ENCODE results near the gene PRKD2. TPM values are rescaled to one million over a fixed set of nuclear protein-coding genes. Genes with fewer than 3 reads are reported as not detected.

PRKD2 gene
- total and polyA plus RNA-seq, 10 of the 15 experiments (the other 5 are each of a cell fraction or from before 2014, with no cell fraction given): 2.3 to 98.8 (median 32.9) TPM

- H4K20me1 ChIP-seq (ENCODE audit: control insufficient read depth, insufficient read depth): no peaks in the 10 kb centered on the region
- H3K36me3 ChIP-seq (ENCODE audit: control insufficient read depth in 2 of 2, insufficient read depth in 2 of 2, low read length in 1 of 2): no peaks in the 10 kb centered on the region
- H3K4me2 ChIP-seq (ENCODE audit: control insufficient read depth, insufficient read depth): no peak overlapping the region
- FAIRE-seq: no peak
- BruUV-seq (replicated peaks): no TSS peak
- POLR2A ChIA-PET: interaction anchor here (0.5 kb wide), 1 partner anchor 489 kb away, joined by 8 read pairs; no protein-coding TSS in a partner anchor
- no peak overlapping the region for H3K9ac ChIP-seq (ENCODE audit: control insufficient read depth, insufficient read depth, low read length)
- RAD21 ChIA-PET (ENCODE audit: unreplicated experiment): interaction anchor here (0.6 to 1.0 kb wide), 3 partner anchors 37 to 99 kb away, joined by 3 to 6 read pairs (median 3); partner anchors contain the start of gene CALM3
- H2AFZ ChIP-seq (ENCODE audit: control insufficient read depth, low read depth, low read length): no peak overlapping the region
- CTCF ChIA-PET: interaction anchor here (1.2 to 11.5 kb wide), 3 partner anchors 12 to 97 kb away, joined by 4 to 434 read pairs (median 6); no protein-coding TSS in a partner anchor
- no peak overlapping the region for H3K27ac ChIP-seq (ENCODE audit: control insufficient read depth, insufficient read depth)
- in situ Hi-C loops (cut with MboI) (no loop called here), intact Hi-C loops (cut with micrococcal nuclease; ENCODE audit: unreplicated experiment) (no loop called here)
- H3K79me2 ChIP-seq (ENCODE audit: control insufficient read depth, insufficient read depth, low read length): no peaks in the 10 kb centered on the region
- no peak for TF ChIP-seq JUND (IDR thresholded peaks at IDR 0.05; ENCODE audit: low read depth, low read length)
- TF ChIP-seq POLR2AphosphoS2 (IDR thresholded peaks at IDR 0.05; ENCODE audit: low read depth, low read length): no peak
- TF ChIP-seq ZNF24 (IDR thresholded peaks at IDR 0.05): no peak
- TF ChIP-seq CEBPZ (IDR thresholded peaks at IDR 0.05; ENCODE audit: low read depth, low read length): no peak
- no peak for TF ChIP-seq SKIL (IDR thresholded peaks at IDR 0.05; ENCODE audit: low read depth, poor library complexity, severe bottlenecking)
- no peak for TF ChIP-seq HDAC6 (IDR thresholded peaks at IDR 0.05; ENCODE audit: unreplicated experiment)
- TF ChIP-seq NR2C2 (IDR thresholded peaks at IDR 0.05; ENCODE audit: borderline replicate concordance, control insufficient read depth, insufficient read length, low read depth): no peak
- no peak for TF ChIP-seq IKZF1 (conservative IDR thresholded peaks at IDR 0.05)
- TF ChIP-seq EZH2 (IDR thresholded peaks at IDR 0.05; ENCODE audit: borderline replicate concordance, control insufficient read depth, low read depth, low read length): no peak
- TF ChIP-seq SREBF2 (IDR thresholded peaks at IDR 0.05; ENCODE audit: low read length): no peak
- TF ChIP-seq BACH1 (IDR thresholded peaks at IDR 0.05; ENCODE audit: borderline replicate concordance): no peak
- no peak for TF ChIP-seq RAD21 (IDR thresholded peaks at IDR 0.05; ENCODE audit: insufficient read depth, low read depth, low read length)
- no peak for TF ChIP-seq ZNF207 (IDR thresholded peaks at IDR 0.05; ENCODE audit: borderline replicate concordance)
- TF ChIP-seq KAT2A (conservative IDR thresholded peaks at IDR 0.05; ENCODE audit: control insufficient read depth, low read depth, low read length): no peak
- TF ChIP-seq RELA (IDR thresholded peaks at IDR 0.05; ENCODE audit: borderline replicate concordance, partially characterized antibody): no peak
- TF ChIP-seq MTA2 (IDR thresholded peaks at IDR 0.05; ENCODE audit: low read depth): no peak
- no peak for TF ChIP-seq GABPA (IDR thresholded peaks at IDR 0.05; ENCODE audit: low read depth)
- no peak for TF ChIP-seq TAF1 (IDR thresholded peaks at IDR 0.05; ENCODE audit: borderline replicate concordance, low read depth, low read length)
- H3K4me3 ChIP-seq: no peak overlapping the region
- H3K27me3 ChIP-seq (replicated peaks in 1 of 2; ENCODE audit: control insufficient read depth in 2 of 2, insufficient read depth in 2 of 2, low read length in 1 of 2): peaks cover 3% of the 10 kb centered on the region in 2 experiments; a peak in 3 of 4 replicates
- SMC1A ChIA-PET (ENCODE audit: uncharacterized antibody, unreplicated experiment): interaction anchor here (1.1 to 1.5 kb wide), 4 partner anchors 8 to 72 kb away, joined by 3 to 4 read pairs (median 4); no protein-coding TSS in a partner anchor
- H3K9me3 ChIP-seq (replicated peaks; ENCODE audit: control insufficient read depth, insufficient read depth, low read length): no peaks in the 10 kb centered on the region
- peaks cover 14% of the 10 kb centered on the region for H3K4me1 ChIP-seq (ENCODE audit: control insufficient read depth, insufficient read depth, low read length)
- no peak for ATAC-seq
- no peak for DNase-seq (ENCODE audit: low read depth, low spot score)
- WGBS (ENCODE audit: insufficient coverage, insufficient replicate concordance, low lambda C conversion rate, missing lambda C conversion rate): 65% methylated on average over 5 of the region's 5 CpGs
Observed at GRCh38 chr19:46656541-46656940, 60.4 kb downstream of the PRKD2 start.

Measured in GM12878 (cell line).